Measurements from ENCODE around the gene SEC14L1. TPM values are rescaled to one million over a fixed set of nuclear protein-coding genes. Genes with fewer than 3 reads are reported as not detected.

The SEC14L1 gene
- total RNA-seq, 1 donor from 2014 or later, result 112 TPM

GRCh38 chr17:77163001-77163400, 22.2 kb downstream of the SEC14L1 start:
- no peak for DNase-seq (ENCODE audit: low read depth)

GRCh38 chr17:77163511-77164280, 22.9 kb downstream of the SEC14L1 start:
- peak; percentile 35 for DNase-seq (ENCODE audit: low read depth)

- DNase-seq (ENCODE audit: low read depth), result no peak
These were observed 23.8 kb downstream of the SEC14L1 start for GRCh38 chr17:77164483-77165091.

GRCh38 chr17:77165577-77165976, 24.8 kb downstream of the SEC14L1 start:
- DNase-seq (ENCODE audit: low read depth), result no peak

GRCh38 chr17:77167472-77168306, 26.9 kb downstream of the SEC14L1 start:
- DNase-seq (ENCODE audit: low read depth), result no peak

GRCh38 chr17:77173104-77173503, 32.3 kb downstream of the SEC14L1 start:
- no peak for DNase-seq (ENCODE audit: low read depth)

DNA sequence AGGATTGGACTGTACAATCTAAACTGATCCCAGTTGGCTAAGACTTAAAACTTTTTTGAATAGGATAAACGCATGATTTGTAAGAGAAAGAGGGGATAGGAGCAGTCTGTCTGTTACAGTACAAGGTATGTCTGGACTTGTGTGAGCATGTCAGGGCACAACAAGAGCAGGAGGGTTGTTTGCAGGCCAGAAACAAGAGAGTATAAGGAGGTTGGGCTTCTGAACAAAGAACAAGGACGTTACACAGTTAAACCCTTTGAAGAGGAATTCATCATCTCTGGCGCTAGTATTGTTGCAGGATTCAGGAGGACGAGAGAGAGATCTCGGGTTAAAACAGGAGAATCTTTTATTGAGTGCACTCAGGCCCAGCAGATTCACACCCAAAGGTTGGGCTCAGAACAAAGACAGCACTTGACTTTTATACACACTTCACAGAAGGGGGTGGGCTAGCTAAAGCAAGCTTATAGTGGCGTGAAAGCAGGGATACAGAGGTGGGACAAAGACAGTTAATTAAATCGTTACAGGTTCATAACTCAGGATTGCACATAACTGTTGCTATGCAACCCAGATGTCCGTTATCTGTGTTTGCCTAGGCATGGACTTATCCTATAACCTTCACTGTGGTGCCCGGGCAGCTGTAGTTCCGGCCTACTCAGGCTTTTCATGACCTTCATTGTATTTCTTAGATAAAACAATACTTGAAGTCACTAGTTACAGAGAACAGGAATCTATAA, 34.3 kb downstream of the SEC14L1 start:
- DNase-seq (ENCODE audit: low read depth), result no peak

DNA sequence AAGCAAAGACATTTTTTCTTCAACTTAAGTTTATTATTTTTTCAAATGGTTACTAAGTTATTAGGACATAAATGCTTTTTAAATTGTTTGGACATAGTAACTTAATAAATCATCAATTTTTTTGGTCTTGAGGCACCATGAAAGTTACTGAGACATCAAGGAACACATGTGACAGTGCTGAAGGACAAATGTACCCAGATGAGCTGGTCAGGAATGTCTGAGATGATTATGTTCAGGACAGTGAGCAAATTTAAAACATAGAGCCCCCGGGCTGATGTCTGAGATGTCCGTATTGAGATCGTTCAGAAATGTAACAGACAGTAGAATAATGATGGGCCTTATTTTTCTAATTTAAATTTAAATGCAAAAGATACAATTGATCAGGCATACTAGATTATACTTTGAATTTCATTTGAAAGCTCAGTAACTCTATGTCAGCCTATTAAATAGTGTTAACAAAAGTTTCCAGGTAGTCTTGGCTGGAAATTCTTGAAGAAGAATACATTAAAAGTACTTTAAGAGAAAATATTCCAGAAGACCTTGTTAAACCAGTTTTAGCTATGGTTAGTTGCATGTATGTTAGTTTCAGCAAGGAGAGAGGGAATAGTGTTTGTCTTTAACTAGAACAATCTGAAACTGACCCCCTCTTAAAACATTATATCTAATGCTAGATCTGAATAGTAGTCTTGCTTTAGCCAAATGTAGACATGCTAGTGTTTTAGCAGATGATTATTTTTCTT, 36.4 kb downstream of the SEC14L1 start:
- DNase-seq (ENCODE audit: low read depth), result no peak

- no peak for DNase-seq (ENCODE audit: low read depth)
These were observed 37.3 kb downstream of the SEC14L1 start for GRCh38 chr17:77178050-77178449.

DNA sequence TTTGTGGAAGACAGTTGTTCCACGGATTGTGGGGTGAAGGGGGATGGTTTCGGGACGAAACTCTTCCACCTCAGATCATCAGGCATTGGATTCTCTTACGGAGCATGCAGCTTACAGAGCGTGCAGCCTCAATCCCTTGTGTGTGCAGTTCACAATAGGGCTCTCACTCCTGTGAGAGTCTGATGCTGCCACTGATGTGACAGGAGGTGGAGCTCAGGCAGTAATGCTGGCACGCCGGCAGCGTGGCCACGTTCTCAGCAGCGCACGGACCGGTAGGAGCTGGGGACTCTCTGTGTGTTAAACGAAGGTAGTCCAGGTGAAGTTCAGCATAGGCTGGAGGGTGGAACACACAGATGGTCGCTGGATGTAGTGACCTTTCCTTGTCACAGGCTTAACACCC, 37.8 kb downstream of the SEC14L1 start:
- DNase-seq (ENCODE audit: low read depth), result no peak

- no peak for DNase-seq (ENCODE audit: low read depth)
These were observed 40.0 kb downstream of the SEC14L1 start for GRCh38 chr17:77180503-77181357.

- no peak for DNase-seq (ENCODE audit: low read depth)
These were observed 41.7 kb downstream of the SEC14L1 start for GRCh38 chr17:77182205-77183172.

- DNase-seq (ENCODE audit: low read depth), result peak; percentile 25
These were observed 43.7 kb downstream of the SEC14L1 start for GRCh38 chr17:77184474-77184873.

DNA sequence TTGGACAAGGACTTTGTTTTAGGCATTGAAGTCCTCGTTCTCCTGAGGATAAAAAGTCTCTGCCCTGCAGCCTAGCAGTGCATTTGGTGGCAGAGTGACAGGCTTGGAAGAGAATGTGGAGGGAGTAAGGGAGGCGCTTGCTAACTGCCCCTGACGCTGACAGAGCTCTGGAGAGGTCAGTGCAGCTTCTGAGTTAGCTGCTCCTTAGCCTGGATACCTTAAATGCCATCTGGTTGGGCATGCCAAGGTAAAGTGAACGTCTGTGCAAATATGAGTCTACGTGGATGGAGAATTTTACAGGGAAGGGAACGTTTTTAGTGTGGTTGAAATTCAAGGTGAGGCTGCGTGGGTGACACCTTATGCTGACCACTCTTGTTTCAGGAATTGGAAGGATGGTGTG, 44.4 kb downstream of the SEC14L1 start:
- peak; percentile 28 for DNase-seq (ENCODE audit: low read depth)

DNA sequence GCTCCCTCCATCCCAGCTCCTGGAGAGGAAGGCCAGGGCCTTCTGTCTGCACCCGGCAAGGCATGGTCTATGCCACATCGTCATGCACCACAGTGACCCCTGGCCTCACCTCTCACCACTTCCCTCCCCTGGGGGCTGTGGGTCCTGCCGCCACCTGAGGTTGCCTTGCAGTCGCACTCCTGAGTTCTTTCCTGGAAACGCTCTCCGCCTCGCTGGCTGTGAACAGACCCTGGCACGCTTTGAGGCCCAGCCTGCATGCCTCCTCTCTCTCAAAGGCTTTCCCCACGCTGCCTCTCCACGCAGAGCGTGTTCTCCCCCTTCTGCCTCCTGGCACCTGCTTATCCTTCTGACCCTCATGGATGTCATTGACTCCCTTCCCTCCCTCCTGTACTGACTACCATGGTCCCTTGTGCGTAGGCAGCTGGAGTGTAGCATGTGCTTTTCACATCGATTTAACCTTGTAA, 45.4 kb downstream of the SEC14L1 start:
- peak; percentile 24 for DNase-seq (ENCODE audit: low read depth)

- DNase-seq (ENCODE audit: low read depth), result no peak
These were observed 47.6 kb downstream of the SEC14L1 start for GRCh38 chr17:77188084-77189066.

DNA sequence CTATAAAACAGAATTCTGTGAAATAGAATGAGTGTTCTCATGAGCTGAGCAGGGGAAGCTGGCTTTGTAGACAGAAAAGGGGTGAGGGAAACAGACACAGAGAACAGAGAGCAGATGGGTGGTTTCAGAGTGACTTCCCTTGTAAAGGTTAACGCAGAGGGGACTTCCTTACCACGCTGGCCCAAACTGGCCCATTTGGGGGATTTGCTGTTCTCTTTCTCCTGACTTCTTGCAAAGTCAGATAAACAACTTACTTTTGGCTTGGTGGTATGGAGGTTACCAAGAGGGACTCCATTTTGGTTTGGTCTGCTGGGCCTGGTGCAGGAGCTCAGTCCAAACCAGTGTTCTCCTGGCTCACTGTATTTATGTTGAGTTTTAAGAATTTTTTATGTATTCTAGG, 48.4 kb downstream of the SEC14L1 start:
- DNase-seq (ENCODE audit: low read depth), result no peak

GRCh38 chr17:77190576-77190975, 49.8 kb downstream of the SEC14L1 start:
- no peak for DNase-seq (ENCODE audit: low read depth)

Measured in renal cortical epithelial cell (primary cell).